SW 1271 (cell line): ENCODE measurements around the gene FRMD3.
A peak's percentile ranks its signal among the peaks of the same experiment; 100 is the strongest.

Experiments used
- DNase-seq, 2 experiments: peaks; one replicate each; lab custom pipeline; 2025; lab: John Stamatoyannopoulos, UW

The FRMD3 gene

GRCh38 chr9:83538172-83538889 is at the start of gene FRMD3:
Gene FRMD3, minus strand, starts transcription at chr9:83538401. Its CDS starts 170 bp downstream, at chr9:83538231.
- DNase-seq: peak; percentile 37 to 76

DNA sequence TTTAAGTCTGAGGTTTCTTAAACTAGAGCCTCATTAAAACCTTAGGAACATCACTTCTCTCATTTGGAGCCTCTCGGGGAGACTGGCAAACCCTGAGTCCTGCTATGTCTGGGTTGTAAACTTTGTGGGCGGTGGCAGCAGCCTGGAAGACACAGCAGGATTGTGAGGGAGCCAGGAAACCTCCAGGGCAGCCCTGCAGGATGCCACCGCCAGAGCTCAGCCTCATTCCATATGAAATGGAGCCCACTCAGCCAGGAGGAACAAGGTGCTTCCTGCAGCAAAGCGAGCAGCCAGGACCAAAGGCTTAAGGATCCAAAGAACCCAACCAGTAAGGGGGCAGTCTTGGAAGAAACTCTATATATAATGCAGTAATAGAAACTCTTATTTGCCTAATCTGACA is 46.8 kb upstream of the FRMD3 start:
- no peak for DNase-seq

DNA sequence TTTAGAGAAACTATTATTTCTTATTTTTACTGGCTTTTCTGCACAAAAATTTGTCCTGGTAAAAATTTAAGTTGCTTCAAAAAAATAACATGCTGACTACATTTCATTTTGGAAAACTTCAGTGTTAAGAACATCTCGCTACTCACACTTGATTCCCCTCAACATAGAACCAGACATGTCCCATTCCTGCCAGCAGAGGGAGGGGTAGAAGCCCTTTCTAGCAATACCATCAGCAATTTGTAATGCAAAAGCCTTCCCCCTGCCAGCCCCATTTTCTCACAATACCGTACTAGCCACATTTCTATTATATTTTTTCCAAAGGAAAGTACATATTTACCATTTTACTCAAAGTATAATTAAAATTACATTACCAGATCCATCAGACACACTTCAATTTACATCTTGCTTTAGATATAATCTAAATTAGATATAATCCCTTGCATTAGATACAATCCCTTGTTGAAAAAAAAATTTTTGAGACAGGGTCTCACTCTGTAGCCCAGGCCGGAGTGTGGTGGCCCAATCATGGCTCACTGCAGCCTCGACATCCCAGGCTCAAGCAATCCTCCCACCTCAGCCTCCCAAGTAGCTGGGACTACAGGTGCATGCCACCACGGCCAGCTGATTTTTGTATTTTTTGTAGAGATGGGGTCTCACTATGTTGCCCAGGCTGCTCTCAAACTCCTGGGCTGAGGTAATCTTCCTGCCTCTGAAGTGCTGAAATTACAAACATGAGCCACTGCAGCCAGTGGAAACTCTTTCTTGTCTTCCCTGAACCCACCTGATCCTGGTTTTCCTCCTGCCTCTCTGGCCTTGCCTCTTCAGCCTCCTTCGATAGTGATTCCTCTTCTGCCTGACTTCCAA is 45.2 kb upstream of the FRMD3 start:
- DNase-seq: peak; percentile 17 to 67

DNA sequence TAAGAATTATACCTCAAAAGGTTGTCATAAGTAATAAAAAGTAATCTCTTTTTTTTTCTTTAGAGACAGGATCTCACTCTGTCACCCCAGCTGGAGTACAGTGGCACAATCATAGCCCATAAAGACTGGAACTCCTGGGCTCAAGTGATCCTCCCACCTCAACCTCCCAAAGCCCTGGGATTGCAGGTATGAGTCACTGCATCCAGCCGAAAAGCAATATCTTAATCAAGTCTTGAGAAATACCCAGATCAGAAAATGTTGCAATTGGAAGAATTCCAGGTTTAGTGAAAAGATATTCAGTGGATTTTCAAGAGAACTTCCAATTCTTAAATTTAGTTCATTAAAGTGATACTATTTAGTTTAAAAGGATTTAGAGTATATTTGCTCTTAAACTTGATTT is 43.8 kb upstream of the FRMD3 start:
- DNase-seq: no peak

GRCh38 chr9:83574482-83574881 is 36.3 kb upstream of the FRMD3 start:
- DNase-seq: no peak

GRCh38 chr9:83572524-83572923 is 34.3 kb upstream of the FRMD3 start:
- no peak for DNase-seq

- DNase-seq: no peak
These were observed 32.2 kb upstream of the FRMD3 start for GRCh38 chr9:83570359-83570758.

GRCh38 chr9:83569326-83569725 is 31.1 kb upstream of the FRMD3 start:
- DNase-seq: no peak

DNA sequence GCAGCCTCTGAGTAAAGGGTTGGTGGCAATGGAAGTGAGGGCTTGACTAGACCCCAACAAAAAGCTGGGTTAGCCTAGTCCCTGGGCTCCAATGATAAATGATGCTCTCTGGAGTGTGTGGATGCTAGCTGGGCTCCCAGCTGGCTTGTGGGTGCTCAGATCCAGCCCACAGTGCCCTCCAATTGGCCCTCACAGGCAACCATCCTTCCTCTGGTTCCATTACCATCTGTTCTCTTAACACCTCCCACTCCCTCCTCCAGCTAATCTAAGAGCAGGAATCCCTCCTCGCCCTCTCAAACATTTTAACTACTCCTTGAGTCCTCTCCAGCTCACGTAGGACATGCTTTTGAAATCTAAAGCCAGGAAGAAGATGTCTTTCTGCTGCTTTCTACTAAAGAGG is 25.2 kb upstream of the FRMD3 start:
- no peak for DNase-seq

DNA sequence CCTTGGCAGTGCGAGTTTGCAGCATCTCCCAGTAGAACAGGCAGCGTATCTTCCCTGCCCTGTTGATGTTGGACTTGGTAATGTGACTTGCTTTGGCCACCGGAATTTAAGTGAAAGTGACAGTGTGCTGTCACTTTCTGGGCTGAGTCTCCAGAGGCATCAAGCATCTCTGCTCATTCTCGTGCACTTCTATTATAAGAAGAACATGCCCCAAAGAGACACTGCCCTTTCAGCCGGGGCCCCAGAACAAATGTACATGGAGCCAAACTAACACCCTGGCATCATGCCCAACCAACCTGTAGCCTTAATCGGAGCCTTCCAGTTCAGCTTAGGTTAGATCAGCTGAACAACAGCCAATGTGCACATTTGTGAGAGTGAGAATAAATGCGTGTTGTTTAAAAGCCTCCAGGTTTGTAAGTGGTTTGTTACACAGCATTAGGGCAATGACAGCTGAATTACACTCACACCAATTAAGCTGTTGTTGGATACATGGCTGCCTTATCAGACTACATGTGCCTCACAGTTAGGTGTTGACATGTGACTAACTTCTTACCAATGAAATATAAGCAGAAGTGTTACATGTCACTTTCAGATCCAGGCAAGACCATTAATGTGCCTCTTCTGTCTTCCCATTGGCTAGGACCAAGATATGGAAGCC is 22.1 kb upstream of the FRMD3 start:
- DNase-seq: no peak

- no peak for DNase-seq
These were observed 19.6 kb upstream of the FRMD3 start for GRCh38 chr9:83557771-83558170.

DNA sequence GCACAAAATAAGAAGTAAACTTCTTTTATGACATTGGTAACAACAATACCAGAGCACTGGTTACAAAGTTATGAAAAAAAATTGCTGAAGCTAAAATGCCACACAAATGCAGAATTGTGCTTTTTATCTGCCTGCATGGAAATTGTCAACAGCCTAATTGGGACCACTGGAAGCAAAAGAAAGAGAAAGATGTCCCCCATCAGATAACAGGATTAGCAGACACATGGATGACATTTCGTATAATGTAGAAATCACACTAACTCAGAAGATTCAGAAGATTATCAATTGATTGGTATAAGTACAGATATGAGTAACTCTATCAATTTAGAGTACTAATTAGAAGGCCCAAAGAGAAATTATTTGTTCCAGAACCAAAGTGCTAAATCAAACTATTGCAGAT is 19.1 kb upstream of the FRMD3 start:
- DNase-seq: no peak

DNA sequence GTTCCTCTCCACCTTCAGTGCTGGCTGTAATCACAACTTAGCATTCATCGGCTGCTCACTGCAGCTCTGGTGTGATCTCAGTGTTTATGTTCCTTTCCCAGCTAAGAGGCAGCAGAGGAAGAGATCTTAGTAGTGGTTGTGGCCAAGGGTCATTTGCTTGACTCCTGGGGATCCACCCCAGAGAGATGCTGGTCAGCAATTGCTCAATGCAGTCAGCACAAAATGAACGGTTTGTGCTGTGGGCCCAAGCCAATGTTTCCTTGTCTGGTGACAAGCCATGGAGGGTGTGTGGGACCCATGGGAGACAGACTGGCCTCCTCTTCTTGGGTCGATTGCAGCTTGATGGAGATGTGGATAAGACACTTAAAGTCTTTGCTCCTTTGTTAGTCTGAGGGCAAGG is 16.1 kb upstream of the FRMD3 start:
- no peak for DNase-seq

- peak; percentile 16 to 57 for DNase-seq
These were observed 5.9 kb upstream of the FRMD3 start for GRCh38 chr9:83544002-83544698.

- DNase-seq: no peak
These were observed 663 bp upstream of the FRMD3 start for GRCh38 chr9:83538890-83539238.

- no peak for DNase-seq
These were observed 650 bp downstream of the FRMD3 start for GRCh38 chr9:83537331-83538171.

DNA sequence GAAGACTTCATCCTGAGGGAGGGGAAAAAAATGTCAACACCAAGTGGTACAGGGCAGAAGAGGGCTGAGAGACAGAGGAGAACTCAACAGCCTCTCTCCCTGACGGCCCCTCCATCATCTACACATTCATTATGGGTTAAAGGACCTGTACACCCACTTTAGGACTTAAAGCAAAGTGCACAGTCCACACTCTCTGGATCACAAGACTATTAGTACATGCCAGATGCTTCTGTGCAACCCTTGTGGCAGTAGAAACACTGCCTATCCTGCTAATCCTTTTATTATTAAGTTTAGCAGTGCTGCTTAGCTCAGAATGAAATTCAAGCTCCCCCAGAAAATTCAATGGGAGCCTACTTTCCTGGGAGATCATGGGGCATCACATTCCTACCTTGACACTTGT is 1.9 kb downstream of the FRMD3 start:
- no peak for DNase-seq

GRCh38 chr9:83535736-83536135 is 2.5 kb downstream of the FRMD3 start:
- no peak for DNase-seq

DNA sequence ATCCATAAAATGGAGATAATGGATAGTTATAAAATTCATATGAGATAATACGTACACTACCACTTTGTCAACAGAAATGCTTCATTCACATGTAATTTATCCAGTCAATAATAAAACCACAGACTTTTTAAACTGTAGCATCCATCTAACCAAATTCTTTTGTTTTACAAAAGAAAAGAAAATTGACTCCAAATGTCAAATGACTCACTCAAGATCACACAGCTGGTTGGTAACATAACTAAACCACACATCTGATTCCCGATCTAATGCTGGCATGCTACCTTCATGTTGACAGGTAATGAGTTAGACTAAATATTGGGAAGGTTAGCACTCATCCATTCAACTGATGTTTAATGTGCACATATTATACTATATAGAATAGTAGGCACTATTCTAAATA is 4.9 kb downstream of the FRMD3 start:
- no peak for DNase-seq

- DNase-seq: no peak
These were observed 11.3 kb downstream of the FRMD3 start for GRCh38 chr9:83526901-83527300.

DNA sequence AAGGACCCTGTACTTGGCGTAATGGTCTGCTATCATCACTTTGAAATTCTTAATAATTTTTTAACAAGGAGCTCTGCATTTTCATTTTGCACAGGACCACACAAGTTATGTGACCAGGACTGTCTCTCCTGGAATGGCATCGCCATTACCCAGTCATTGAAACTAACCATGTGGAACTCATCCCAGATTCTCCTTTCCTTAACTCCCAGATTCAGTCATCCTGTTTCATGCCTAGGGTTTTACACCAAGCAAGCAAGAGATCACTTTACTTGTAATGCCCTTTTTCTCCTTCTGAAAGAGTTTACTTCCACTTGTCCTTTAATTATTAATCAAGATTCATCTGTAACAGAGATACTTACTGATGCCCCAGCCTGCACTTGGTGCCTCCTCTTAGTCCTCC is 12.0 kb downstream of the FRMD3 start:
- DNase-seq: no peak
